HCT116 (cell line): Measurements from ENCODE around the gene AFAP1. TPM values are rescaled to one million over a fixed set of nuclear protein-coding genes. Genes with fewer than 3 reads are reported as not detected.

Experiments used
- ATAC-seq: fragments of 200-7000 bp; cut with Tn5 transposase; 2 replicates; pipeline ENCODE4 v1.9.1; 2020; ENCODE audit warnings: mild to moderate bottlenecking, moderate library complexity
- BruUV-seq: library from RNA; stranded (reverse); fragments of 400-500 nt; replicated peaks from 2 replicates; lab custom pipeline; 2021; lab: Mats Ljungman, UMichigan
- CTCF ChIA-PET: fragments of 300-600 bp; sonication (Branson Sonifier 250); formaldehyde crosslinking; loops from one replicate; lab custom pipeline; 2021; ENCODE audit warnings: antibody characterized with exemption; lab: Charles Lee
- POLR2A ChIA-PET: fragments of 300-600, 350-600 bp; sonication (Branson Sonifier 250); formaldehyde crosslinking; loops from one replicate; lab custom pipeline; 2021; ENCODE audit warnings: antibody characterized with exemption; lab: Charles Lee
- RAD21 ChIA-PET, 2 experiments: fragments of 300-600 bp; sonication (Branson Sonifier 250); formaldehyde crosslinking; loops; one replicate each; lab custom pipeline; 2023; ENCODE audit warnings: low total read pairs in 2 of 2; ENCODE audit not compliant: uncharacterized antibody in 2 of 2, unreplicated experiment in 2 of 2, low non-redundant PET in 1 of 2; lab: Charles Lee
- DNase-seq: peaks from one replicate; pipeline ENCODE4 v3.0.0-alpha.2; 2010; ENCODE audit warnings: low read depth, low spot score
- H2AFZ ChIP-seq: fragments of 200-600 bp; shearing (Covaris generic), sonication (generic); 2 replicates; pipeline ENCODE4 v1.6.1; 2017; ENCODE audit warnings: low read depth, mixed run types, mixed read lengths, antibody characterized with exemption, low read length; ENCODE audit not compliant: poor library complexity, severe bottlenecking
- H3K27ac ChIP-seq: 2 replicates; pipeline ENCODE4 v1.5.1; 2012; ENCODE audit warnings: low read depth, low read length
- H3K27me3 ChIP-seq: fragments of 200-600 bp; sonication (generic); 2 replicates; pipeline ENCODE4 v1.6.1; 2016; ENCODE audit warnings: mixed run types, low read length, mixed read lengths; ENCODE audit not compliant: insufficient read depth
- H3K36me3 ChIP-seq, 2 experiments: fragments of 200-500 bp in 1 of 2; fragments of 200-600 bp in 1 of 2; sonication (Bioruptor generic) in 1 of 2; sonication (generic) in 1 of 2; 2 replicates each; pipeline versions ENCODE4 v1.5.1 to v1.6.1; 2014 to 2016; ENCODE audit warnings: low read length in 2 of 2, inconsistent platforms in 1 of 2, mixed read lengths in 1 of 2, mixed run types in 1 of 2; ENCODE audit not compliant: insufficient read depth in 2 of 2, control insufficient read depth in 1 of 2
- H3K4me1 ChIP-seq, 2 experiments: fragments of 200-600 bp in 1 of 2; sonication (generic) in 1 of 2; 2 replicates each; pipeline versions ENCODE4 v1.5.1 to v1.6.1; 2012 to 2017; ENCODE audit warnings: low read length in 2 of 2, inconsistent platforms in 1 of 2, mild to moderate bottlenecking in 1 of 2, mixed read lengths in 1 of 2, mixed run types in 1 of 2, moderate library complexity in 1 of 2; ENCODE audit not compliant: insufficient read depth in 2 of 2, control insufficient read depth in 1 of 2
- H3K4me2 ChIP-seq: fragments of 200-600 bp; sonication (generic); 2 replicates; pipeline ENCODE4 v1.6.1; 2017; ENCODE audit warnings: mixed run types, low read length, mixed read lengths
- H3K4me3 ChIP-seq, 2 experiments: fragments of 200-600 bp in 1 of 2; sonication (generic) in 1 of 2; replicated peaks in 1 of 2; 2 replicates each; pipeline ENCODE4 v1.5.1; 2011 to 2016; ENCODE audit warnings: low read length in 2 of 2, control low read depth in 1 of 2, low read depth in 1 of 2, mild to moderate bottlenecking in 1 of 2, mixed read lengths in 1 of 2, mixed run types in 1 of 2
- H3K79me2 ChIP-seq: fragments of 200-600 bp; sonication (generic); 2 replicates; pipeline ENCODE4 v1.6.1; 2017; ENCODE audit warnings: mild to moderate bottlenecking, mixed run types, low read length, moderate library complexity, mixed read lengths; ENCODE audit not compliant: insufficient read depth
- H3K9ac ChIP-seq: fragments of 200-600 bp; sonication (generic); 2 replicates; pipeline ENCODE4 v1.6.1; 2016; ENCODE audit warnings: low read length, mixed read lengths
- H3K9me2 ChIP-seq: fragments of 200-600 bp; sonication (generic), shearing (Covaris generic); 2 replicates; pipeline ENCODE4 v1.6.1; 2017; ENCODE audit warnings: mixed run types, mild to moderate bottlenecking, moderate library complexity; ENCODE audit not compliant: insufficient read depth
- H3K9me3 ChIP-seq, 2 experiments: fragments of 200-500 bp in 1 of 2; fragments of 200-600 bp in 1 of 2; sonication (Bioruptor generic) in 1 of 2; sonication (generic) in 1 of 2; 2 replicates each; pipeline ENCODE4 v1.6.1; 2014 to 2017; ENCODE audit warnings: low read length in 2 of 2, mixed read lengths in 2 of 2, inconsistent platforms in 1 of 2, low read depth in 1 of 2, mild to moderate bottlenecking in 1 of 2, mixed run types in 1 of 2, moderate library complexity in 1 of 2; ENCODE audit not compliant: control insufficient read depth in 1 of 2, insufficient read depth in 1 of 2
- H4K20me1 ChIP-seq: fragments of 200-600 bp; sonication (generic), shearing (Covaris generic); 2 replicates; pipeline ENCODE4 v1.6.1; 2017; ENCODE audit warnings: mixed run types, mild to moderate bottlenecking, moderate library complexity; ENCODE audit not compliant: insufficient read depth
- EGR1 ChIP-seq: IDR thresholded peaks from 2 replicates; pipeline ENCODE4 v1.6.1; 2012; ENCODE audit warnings: low read depth
- POLR2A ChIP-seq: IDR thresholded peaks from 2 replicates; pipeline ENCODE4 v1.7.0; 2011; ENCODE audit warnings: borderline replicate concordance; ENCODE audit not compliant: insufficient read depth, insufficient read length; ENCODE audit errors: extremely low read depth
- POLR2AphosphoS5 ChIP-seq: IDR thresholded peaks from 2 replicates; pipeline ENCODE4 v1.6.1; 2011; ENCODE audit warnings: mild to moderate bottlenecking, low read depth, low read length, moderate library complexity
- TCF7L2 ChIP-seq: IDR thresholded peaks from 2 replicates; pipeline ENCODE4 v1.7.0; 2011; ENCODE audit warnings: borderline replicate concordance, inconsistent platforms; ENCODE audit not compliant: insufficient read depth, insufficient read length; ENCODE audit errors: extremely low read depth
- intact Hi-C: fragments of 100-400 bp; cut with micrococcal nuclease; formaldehyde crosslinking; loops from 2 replicates; pipeline ENCODE4 v1.10.0; 2022
- total RNA-seq: library from RNA; stranded (reverse); gene quantifications from one replicate; pipeline ENCODE4 v1.2.1, GENCODE V29; 2021; ENCODE audit not compliant: unreplicated experiment
- TF ChIP-seq, protein P1 (sequence below): IDR thresholded peaks from 2 replicates; pipeline ENCODE4 v1.6.1; 2012; ENCODE audit warnings: low read depth

AFAP1 gene
- total RNA-seq, 1 experiment from 2014 or later, result 19.4 TPM

DNA sequence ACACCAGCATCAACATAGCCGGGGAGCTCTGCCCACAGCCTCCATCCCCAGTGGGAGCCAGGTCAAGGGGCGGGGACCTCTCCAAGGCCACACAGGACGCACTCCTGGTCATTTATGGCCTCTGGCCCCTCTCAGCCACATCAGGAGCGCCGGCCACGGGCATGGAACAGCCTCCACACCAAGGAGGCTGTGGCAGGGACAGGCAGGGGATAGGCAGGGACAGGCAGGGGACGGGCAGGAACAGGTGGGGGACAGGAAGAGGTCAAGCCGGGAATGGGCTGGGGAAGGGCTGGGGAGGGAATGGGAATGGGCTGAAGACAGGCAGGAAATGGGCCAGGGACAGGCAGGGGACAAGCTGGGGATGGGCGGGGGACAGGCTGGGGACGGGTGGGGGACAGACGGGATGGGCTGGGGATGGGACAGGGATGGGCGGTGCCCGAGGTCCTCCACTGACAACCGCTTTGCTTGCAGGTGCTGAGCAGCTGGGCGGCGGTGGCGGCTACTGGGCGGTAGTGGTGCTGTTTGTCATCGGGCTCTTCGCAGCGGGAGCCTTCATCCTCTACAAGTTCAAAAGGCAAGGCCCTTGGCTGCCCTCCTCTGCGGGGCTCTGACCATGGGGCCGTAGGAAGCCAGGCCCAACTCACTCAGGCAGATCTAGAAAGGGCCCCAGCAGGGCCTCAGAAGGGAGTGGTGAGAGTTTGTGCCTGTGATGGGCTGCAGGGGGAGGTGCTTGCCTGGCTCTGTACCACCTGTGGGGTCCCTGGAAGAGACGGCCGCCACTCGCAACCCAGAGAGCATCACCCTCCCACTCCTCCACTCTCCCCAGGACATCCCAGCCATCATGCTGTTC, 205.6 kb downstream of the AFAP1 start:
- RAD21 ChIA-PET, result no interaction called here
- Histone ChIP-seq H3K9me2 (no peaks in the 10 kb centered on the region), H3K79me2 (no peaks in the 10 kb centered on the region), H3K9me3 (no peaks in the 10 kb centered on the region), H2AFZ (no peak overlapping the region), H3K4me2 (no peak overlapping the region), H3K9ac (no peak overlapping the region), H3K4me3 (no peak overlapping the region), H3K36me3 (no peaks in the 10 kb centered on the region), H4K20me1 (no peaks in the 10 kb centered on the region), H3K27ac (no peak overlapping the region), H3K27me3 (no peaks in the 10 kb centered on the region), H3K4me1 (no peaks in the 10 kb centered on the region)
- TF ChIP-seq EGR1, result no peak
- TF ChIP-seq, protein P1, sequence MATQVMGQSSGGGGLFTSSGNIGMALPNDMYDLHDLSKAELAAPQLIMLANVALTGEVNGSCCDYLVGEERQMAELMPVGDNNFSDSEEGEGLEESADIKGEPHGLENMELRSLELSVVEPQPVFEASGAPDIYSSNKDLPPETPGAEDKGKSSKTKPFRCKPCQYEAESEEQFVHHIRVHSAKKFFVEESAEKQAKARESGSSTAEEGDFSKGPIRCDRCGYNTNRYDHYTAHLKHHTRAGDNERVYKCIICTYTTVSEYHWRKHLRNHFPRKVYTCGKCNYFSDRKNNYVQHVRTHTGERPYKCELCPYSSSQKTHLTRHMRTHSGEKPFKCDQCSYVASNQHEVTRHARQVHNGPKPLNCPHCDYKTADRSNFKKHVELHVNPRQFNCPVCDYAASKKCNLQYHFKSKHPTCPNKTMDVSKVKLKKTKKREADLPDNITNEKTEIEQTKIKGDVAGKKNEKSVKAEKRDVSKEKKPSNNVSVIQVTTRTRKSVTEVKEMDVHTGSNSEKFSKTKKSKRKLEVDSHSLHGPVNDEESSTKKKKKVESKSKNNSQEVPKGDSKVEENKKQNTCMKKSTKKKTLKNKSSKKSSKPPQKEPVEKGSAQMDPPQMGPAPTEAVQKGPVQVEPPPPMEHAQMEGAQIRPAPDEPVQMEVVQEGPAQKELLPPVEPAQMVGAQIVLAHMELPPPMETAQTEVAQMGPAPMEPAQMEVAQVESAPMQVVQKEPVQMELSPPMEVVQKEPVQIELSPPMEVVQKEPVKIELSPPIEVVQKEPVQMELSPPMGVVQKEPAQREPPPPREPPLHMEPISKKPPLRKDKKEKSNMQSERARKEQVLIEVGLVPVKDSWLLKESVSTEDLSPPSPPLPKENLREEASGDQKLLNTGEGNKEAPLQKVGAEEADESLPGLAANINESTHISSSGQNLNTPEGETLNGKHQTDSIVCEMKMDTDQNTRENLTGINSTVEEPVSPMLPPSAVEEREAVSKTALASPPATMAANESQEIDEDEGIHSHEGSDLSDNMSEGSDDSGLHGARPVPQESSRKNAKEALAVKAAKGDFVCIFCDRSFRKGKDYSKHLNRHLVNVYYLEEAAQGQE, result no peak
- TF ChIP-seq TCF7L2, result no peak
- no TSS peak for BruUV-seq
- DNase-seq, result no peak
- no peak for ATAC-seq
- intact Hi-C loops, result no loop called here
- POLR2A ChIA-PET, result no interaction called here
- CTCF ChIA-PET, result no interaction called here

DNA sequence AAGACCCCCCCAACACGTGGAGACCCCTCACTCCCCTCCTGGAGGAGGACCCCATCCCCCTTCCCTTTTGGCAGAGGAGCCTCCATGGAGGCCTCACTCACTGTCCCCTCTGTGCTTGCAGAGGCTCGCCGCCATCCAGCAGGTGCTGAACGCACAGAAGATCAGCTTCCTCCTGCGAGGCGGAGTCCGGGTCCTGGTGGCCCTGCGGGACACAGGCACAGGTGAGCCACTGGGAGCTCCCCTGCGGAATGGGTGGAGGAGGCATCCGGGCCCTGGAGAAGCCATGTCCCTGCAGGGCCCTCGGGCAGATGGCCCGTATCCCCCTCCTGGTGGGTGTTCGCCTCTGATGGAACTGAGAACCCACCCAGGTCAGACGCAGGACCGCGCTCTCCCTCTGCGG, 206.5 kb downstream of the AFAP1 start:
- no peak overlapping the region for H3K27ac ChIP-seq
- H3K9ac ChIP-seq, result no peak overlapping the region
- no peak overlapping the region for H3K4me3 ChIP-seq
- no peaks in the 10 kb centered on the region for H3K9me2 ChIP-seq
- CTCF ChIA-PET, result no interaction called here
- RAD21 ChIA-PET, result no interaction called here
- no peaks in the 10 kb centered on the region for H3K27me3 ChIP-seq
- H4K20me1 ChIP-seq, result no peaks in the 10 kb centered on the region
- DNase-seq, result no peak
- BruUV-seq, result no TSS peak
- no peaks in the 10 kb centered on the region for H3K4me1 ChIP-seq
- intact Hi-C loops, result no loop called here
- no peaks in the 10 kb centered on the region for H3K36me3 ChIP-seq
- no peak overlapping the region for H2AFZ ChIP-seq
- POLR2A ChIA-PET, result no interaction called here
- TF ChIP-seq POLR2A (no peak), TCF7L2 (no peak), POLR2AphosphoS5 (no peak)
- H3K79me2 ChIP-seq, result no peaks in the 10 kb centered on the region
- no peak overlapping the region for H3K4me2 ChIP-seq
- no peak for ATAC-seq
- no peaks in the 10 kb centered on the region for H3K9me3 ChIP-seq
